ENCODE data around the gene ARL2BP.

GRCh38 chr16:57281791-57282190, 36.7 kb downstream of the ARL2BP start:
- no peak for TF ChIP-seq TAF1 (IDR thresholded peaks at IDR 0.05; ENCODE audit: low read depth, low read length)
- no peak for TF ChIP-seq POLR2A (IDR thresholded peaks at IDR 0.05; ENCODE audit: low read depth, low read length)
- TF ChIP-seq POU2F2 (IDR thresholded peaks at IDR 0.05; ENCODE audit: low read depth, low read length) = no peak
- no peak for TF ChIP-seq POLR2AphosphoS5 (IDR thresholded peaks at IDR 0.05; ENCODE audit: low read depth, low read length)
- no peak for TF ChIP-seq SPI1 (IDR thresholded peaks at IDR 0.05; ENCODE audit: low read depth, low read length)
- no peak for TF ChIP-seq PAX5 (IDR thresholded peaks at IDR 0.05; ENCODE audit: insufficient read depth, low read length, severe bottlenecking)
